GM12874 (cell line): ENCODE results near the gene HDAC2.
A peak's percentile ranks its signal among the peaks of the same experiment; 100 is the strongest.

ENCODE experiments used
- CTCF ChIP-seq: IDR thresholded peaks from 2 replicates; pipeline ENCODE4 v1.5.1; 2011; ENCODE audit warnings: low read depth, mild to moderate bottlenecking, control low read depth, low read length, moderate library complexity; ENCODE audit not compliant: insufficient read depth

Gene HDAC2

GRCh38 chr6:113980937-113981554 is 10.1 kb upstream of the HDAC2 start:
- TF ChIP-seq CTCF = peak; percentile 67; the same call in 1 of the 2 replicates

GRCh38 chr6:113979937-113980336 is 9.0 kb upstream of the HDAC2 start:
- TF ChIP-seq CTCF = no peak

GRCh38 chr6:113978084-113978675 is 7.2 kb upstream of the HDAC2 start:
- no peak for TF ChIP-seq CTCF

GRCh38 chr6:113976806-113977205 is 5.9 kb upstream of the HDAC2 start:
- TF ChIP-seq CTCF = no peak

- no peak for TF ChIP-seq CTCF
Measured at GRCh38 chr6:113971741-113972140, 793 bp upstream of the HDAC2 start.

GRCh38 chr6:113969888-113970804 is 802 bp downstream of the HDAC2 start:
- TF ChIP-seq CTCF = no peak

GRCh38 chr6:113968472-113968871 is 2.5 kb downstream of the HDAC2 start:
- no peak for TF ChIP-seq CTCF
